HUES64 (cell line): ENCODE measurements around the gene LRBA.
"Not testable (repeated sequence)": the region's sequence is repeated elsewhere in the genome, so short reads cannot be mapped to it uniquely, and the experiment has no call there.

Experiments used
- H3K27ac ChIP-seq: 2 replicates; pipeline ENCODE4 v1.7.0; 2013; ENCODE audit warnings: low read depth, low read length, inconsistent platforms
- H3K27me3 ChIP-seq: 2 replicates; pipeline ENCODE4 v1.6.1; 2013; ENCODE audit warnings: mild to moderate bottlenecking, low read length; ENCODE audit not compliant: insufficient read depth
- H3K36me3 ChIP-seq: 2 replicates; pipeline ENCODE4 v1.6.1; 2013; ENCODE audit warnings: mild to moderate bottlenecking, low read length; ENCODE audit not compliant: insufficient read depth
- H3K4me1 ChIP-seq: 2 replicates; pipeline ENCODE4 v1.6.1; 2013; ENCODE audit warnings: mild to moderate bottlenecking, low read length, moderate library complexity; ENCODE audit not compliant: insufficient read depth
- H3K4me3 ChIP-seq: 2 replicates; pipeline ENCODE4 v1.5.1; 2013; ENCODE audit warnings: mild to moderate bottlenecking, low read length, moderate library complexity
- H3K9ac ChIP-seq: 2 replicates; pipeline ENCODE4 v1.6.1; 2013; ENCODE audit warnings: mild to moderate bottlenecking, low read depth, low read length
- H3K9me3 ChIP-seq: 2 replicates; pipeline ENCODE4 v1.6.1; 2013; ENCODE audit warnings: low read depth, low read length; ENCODE audit not compliant: insufficient read depth
- WGBS: fragments of 150-250, 120-280 bp; methylation state at CpG from one replicate; pipeline ENCODE4 v1.1.7; 2013; ENCODE audit warnings: missing lambda C conversion rate; 5-methylcytosine and 5-hydroxymethylcytosine counted together

The LRBA gene

DNA sequence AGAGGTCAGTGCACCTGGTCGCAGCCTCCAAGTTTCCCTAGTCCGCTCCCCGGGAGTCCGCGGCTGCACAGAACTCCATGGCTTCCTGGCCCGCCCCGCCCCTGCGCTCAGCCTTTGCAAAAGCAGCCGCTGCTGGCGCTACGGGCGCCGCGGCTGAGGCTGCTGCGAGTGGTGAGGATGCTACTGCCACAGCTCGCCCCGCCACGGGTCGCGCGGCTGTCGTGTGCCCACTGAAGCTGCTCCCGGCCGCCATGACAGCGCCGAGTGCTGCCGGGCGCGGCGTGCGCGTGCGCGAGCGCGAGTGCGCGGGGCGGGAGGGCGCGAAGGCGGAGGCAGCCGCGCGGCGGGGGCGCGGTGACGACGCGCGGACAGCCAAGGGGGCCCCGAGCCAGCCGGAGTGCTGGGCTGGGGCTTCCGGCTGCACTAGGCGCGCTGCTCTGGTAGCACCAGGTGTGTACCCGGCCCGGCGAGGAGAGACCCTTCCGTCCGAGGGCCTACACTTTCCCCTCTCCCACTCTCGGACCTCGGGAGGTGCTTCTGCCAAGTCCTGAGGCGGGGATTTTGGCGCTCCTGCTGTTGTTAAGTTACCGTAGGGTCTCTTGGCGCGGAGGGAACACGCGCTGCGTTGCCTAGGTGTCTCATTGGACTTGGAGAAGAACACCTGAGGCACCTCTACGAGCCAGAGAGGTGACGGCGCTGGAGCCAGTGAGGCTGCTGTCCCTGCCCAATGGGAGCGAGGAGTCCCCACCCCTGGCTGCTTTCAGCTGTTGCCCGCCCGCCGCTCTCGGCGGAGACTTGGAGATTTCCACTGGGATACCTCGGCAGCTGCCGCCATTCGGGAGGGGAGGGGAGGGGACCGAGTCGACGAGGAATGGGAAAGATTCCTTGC lies 619 bp upstream of the LRBA start:
- under 1% methylated on average over 85 of the region's 87 CpGs for WGBS
- Histone ChIP-seq H3K27ac (peak overlapping the region; percentile 98), H3K27me3 (no peaks in the 10 kb centered on the region), H3K4me1 (peaks cover 12% of the 10 kb centered on the region; the same call in 1 of the 2 replicates), H3K9me3 (no peaks in the 10 kb centered on the region), H3K9ac (peak overlapping the region; percentile 96), H3K4me3 (peak overlapping the region; percentile 89), H3K36me3 (no peaks in the 10 kb centered on the region)

DNA sequence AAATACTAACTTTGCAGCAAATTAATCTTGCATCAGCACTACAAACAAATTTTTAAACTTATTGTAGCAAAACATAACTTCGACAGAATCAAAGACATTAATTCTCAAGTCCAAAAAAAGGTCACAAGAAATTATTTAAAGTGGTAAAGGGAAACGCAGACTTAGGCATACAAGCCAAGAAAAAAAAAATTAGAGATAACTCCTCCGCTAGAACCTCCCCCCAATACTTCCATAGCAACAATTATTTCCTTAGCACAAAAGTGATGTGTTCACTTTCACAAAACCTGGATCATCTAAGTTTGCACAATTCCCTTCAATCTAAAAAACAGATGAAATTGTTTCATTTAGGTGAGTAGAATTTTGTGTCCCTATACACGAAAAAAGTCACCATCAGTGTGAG lies 1.1 kb downstream of the LRBA start:
- Histone ChIP-seq H3K9ac (peak overlapping the region; percentile 96), H3K27ac (no peak overlapping the region), H3K9me3 (no peaks in the 10 kb centered on the region), H3K36me3 (peaks cover 6% of the 10 kb centered on the region; the same call in 1 of the 2 replicates), H3K27me3 (no peaks in the 10 kb centered on the region), H3K4me3 (peak overlapping the region; percentile 89), H3K4me1 (peaks cover 12% of the 10 kb centered on the region; the same call in 1 of the 2 replicates)
- WGBS = 34% methylated on average over 3 of the region's 4 CpGs

DNA sequence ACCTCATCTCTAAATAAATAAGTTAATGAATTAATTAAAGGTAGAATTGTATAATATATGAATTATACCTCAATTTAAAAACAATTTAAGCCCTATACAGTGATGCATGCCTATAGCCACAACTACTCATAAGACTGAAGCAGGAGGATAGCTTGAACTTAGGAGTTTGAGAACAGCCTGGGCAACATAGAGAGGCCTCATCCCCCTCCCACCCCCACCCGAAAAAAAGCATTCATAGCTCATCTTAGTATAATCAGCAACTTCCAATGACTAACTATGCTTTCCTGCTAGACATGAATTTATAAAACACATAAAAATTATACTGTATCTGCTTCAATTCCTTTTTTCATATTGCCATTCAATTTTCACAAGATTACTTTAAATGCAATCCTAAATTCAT lies 1.6 kb downstream of the LRBA start:
- peak overlapping the region; percentile 96; the same call in 1 of the 2 replicates for H3K9ac ChIP-seq

DNA sequence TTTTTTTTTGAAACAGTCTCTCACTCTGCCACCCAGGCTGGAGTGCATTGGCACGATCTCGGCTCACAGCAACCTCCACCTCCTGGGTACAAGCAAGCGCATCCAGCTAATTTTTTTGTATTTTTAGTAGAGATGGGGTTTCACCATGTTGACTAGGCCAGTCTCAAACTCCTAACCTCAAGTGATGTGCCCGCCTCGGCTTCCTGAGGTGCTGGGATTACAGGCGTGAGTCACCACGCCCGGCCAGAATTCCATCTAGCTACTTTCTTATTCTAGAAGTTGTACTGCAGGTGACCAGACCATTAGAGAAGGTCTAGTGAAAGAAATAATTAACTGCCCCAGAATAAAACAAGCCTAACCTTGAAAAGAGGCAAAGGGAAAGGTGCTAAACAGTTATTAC lies 2.3 kb downstream of the LRBA start:
- no peaks in the 10 kb centered on the region for H3K9me3 ChIP-seq
- H3K9ac ChIP-seq = 0 out of 2 replicates have a peak overlapping the region, but pooled peaks have one; percentile 39
- WGBS = 41% methylated on average over 8 of the region's 8 CpGs
- H3K36me3 ChIP-seq = peaks cover 6% of the 10 kb centered on the region; the same call in 1 of the 2 replicates
- no peaks in the 10 kb centered on the region for H3K27me3 ChIP-seq
- H3K4me1 ChIP-seq = peaks cover 16% of the 10 kb centered on the region; the same call in 1 of the 2 replicates
- peak overlapping the region; percentile 89 for H3K4me3 ChIP-seq
- H3K27ac ChIP-seq = no peak overlapping the region

More for the DNA sequence above, 1.6 kb downstream of the LRBA start:
- peak overlapping the region; percentile 89 for H3K4me3 ChIP-seq
- no peaks in the 10 kb centered on the region for H3K27me3 ChIP-seq
- H3K27ac ChIP-seq = no peak overlapping the region
- peaks cover 6% of the 10 kb centered on the region; the same call in 1 of the 2 replicates for H3K36me3 ChIP-seq
- H3K4me1 ChIP-seq = peaks cover 13% of the 10 kb centered on the region; the same call in 1 of the 2 replicates
- no peaks in the 10 kb centered on the region for H3K9me3 ChIP-seq
- 11% methylated on average over 1 of the region's 1 CpG for WGBS

DNA sequence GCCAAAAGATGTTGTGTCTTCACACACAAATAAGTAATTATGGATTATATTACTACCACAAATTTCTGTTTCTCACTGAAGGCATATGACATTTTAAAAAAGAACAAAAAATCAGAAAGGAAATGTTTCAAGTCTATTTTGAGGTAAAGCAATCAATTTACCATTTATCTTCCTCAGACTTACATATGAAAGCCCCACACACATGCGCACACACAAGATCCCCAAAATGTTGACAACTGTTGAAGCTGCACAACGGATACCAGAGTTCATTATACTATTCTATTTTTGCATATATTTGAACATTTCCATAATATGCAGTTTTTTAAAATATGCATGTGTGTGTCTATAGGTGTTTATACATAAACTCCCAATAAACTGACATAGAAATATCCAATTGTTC lies 2.7 kb downstream of the LRBA start:
- H3K27me3 ChIP-seq = no peaks in the 10 kb centered on the region
- 85% methylated on average over 2 of the region's 2 CpGs for WGBS
- no peaks in the 10 kb centered on the region for H3K9me3 ChIP-seq
- H3K27ac ChIP-seq = no peak overlapping the region
- peak overlapping the region; percentile 89 for H3K4me3 ChIP-seq
- H3K36me3 ChIP-seq = peaks cover 6% of the 10 kb centered on the region; the same call in 1 of the 2 replicates
- no peak overlapping the region for H3K9ac ChIP-seq
- H3K4me1 ChIP-seq = peaks cover 16% of the 10 kb centered on the region; the same call in 1 of the 2 replicates

DNA sequence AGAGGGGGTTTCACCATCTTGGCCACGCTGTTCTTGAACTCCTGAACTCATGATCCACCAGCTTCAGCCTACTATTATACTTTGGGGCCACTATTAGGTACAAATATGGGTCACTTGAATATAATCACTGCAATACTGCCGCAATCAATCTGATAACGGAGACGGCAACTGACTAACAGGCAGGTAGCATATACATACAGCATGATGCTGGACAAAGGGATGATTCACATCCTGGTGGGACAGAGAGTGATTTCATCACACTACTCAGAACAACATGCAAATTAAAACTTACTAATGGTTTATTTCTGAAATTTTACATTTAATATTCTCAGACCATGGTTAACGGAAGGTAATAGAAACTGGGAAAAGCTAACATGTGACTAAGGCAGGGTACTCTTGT lies 10.9 kb downstream of the LRBA start:
- H3K9ac ChIP-seq = no peak overlapping the region

DNA sequence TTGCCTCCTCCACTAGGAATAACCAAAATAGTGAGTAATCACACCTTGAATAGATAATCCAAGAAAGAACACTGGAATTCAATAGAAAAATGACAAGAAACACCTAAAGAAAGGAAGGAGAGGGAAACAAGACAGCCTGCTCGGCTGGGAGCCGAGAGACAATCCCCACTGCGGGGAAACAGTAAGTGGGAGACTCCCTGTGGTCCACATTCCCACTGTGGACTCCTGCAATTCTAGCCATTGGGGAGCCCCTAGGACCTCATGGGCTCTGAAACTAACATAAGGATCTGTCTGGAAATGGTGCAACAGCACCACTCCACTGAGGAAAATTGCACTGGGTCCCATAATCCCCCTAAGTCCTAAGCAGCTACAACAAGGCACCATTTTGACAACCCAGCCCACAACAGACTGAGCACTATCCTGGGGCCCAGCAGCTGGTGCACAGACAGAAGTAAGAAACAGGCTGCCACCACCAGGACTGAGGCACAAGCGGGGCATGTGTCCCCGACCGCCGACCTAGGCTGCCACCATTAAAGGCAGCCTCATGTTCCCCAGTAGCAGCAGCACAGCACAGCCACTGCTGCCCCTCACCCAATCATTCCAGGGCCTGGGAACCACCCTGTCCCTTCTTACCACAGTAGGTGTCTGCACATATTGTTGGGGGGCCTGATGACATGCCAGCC lies 14.2 kb downstream of the LRBA start:
- WGBS = 93% methylated on average over 7 of the region's 7 CpGs
- Histone ChIP-seq H3K27me3 (no peaks in the 10 kb centered on the region), H3K4me1 (0 out of 2 replicates have a peak, but pooled peaks cover 4% of the 10 kb centered on the region), H3K36me3 (no peaks in the 10 kb centered on the region), H3K9me3 (no peaks in the 10 kb centered on the region), H3K4me3 (no peak overlapping the region), H3K27ac (peak overlapping the region; percentile 46; the same call in 1 of the 2 replicates), H3K9ac (no peak overlapping the region)

More for the DNA sequence above, 10.9 kb downstream of the LRBA start:
- H3K9me3 ChIP-seq = no peaks in the 10 kb centered on the region
- no peak overlapping the region for H3K27ac ChIP-seq
- H3K27me3 ChIP-seq = no peaks in the 10 kb centered on the region
- H3K4me3 ChIP-seq = no peak overlapping the region
- 94% methylated on average over 4 of the region's 5 CpGs for WGBS
- H3K4me1 ChIP-seq = 0 out of 2 replicates have a peak, but pooled peaks cover 8% of the 10 kb centered on the region
- H3K36me3 ChIP-seq = no peaks in the 10 kb centered on the region

DNA sequence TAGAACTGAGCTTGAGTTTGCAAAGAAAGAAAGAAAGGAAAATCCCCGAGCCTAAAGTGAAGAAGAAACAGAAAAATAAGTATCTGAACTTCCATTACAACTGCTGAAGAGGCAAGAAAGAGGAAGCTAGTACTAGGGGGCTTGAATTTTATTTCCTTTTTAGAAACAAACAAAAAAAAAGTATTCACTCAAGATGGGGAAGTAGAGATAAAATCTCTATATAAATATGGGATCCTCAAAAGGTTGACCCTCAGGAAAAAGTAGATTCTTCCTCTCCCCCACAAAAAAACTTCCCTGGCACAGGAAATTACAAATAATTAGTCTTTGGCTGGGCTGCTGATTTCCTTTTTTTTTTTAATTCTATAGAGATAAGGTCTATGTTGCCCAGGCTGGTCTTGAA lies 16.0 kb downstream of the LRBA start:
- 0 out of 2 replicates have a peak, but pooled peaks cover 10% of the 10 kb centered on the region for H3K4me1 ChIP-seq
- H3K9me3 ChIP-seq = no peaks in the 10 kb centered on the region
- no peaks in the 10 kb centered on the region for H3K27me3 ChIP-seq
- WGBS = 100% methylated on average over 1 of the region's 1 CpG
- no peak overlapping the region for H3K4me3 ChIP-seq
- no peak overlapping the region for H3K9ac ChIP-seq
- no peaks in the 10 kb centered on the region for H3K36me3 ChIP-seq
- H3K27ac ChIP-seq = no peak overlapping the region

DNA sequence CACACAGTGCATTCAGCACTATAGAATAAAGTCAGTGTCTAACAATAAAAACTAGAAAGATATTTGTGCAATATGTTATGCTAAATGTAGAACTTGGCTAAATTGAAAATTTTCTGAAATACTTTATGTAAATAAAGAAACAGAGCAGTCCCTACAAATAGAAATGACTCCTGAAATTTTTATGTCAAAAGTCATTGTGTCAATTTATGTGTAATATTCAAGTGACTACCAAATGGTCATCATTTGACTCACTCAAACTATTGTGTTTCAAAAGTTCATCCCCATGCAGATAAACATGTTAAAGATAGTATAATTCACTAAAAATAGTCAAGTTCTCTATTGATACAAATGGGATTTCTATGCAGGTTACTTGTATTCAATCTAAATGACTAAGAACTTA lies 17.9 kb downstream of the LRBA start:
- no peak overlapping the region for H3K27ac ChIP-seq
- H3K27me3 ChIP-seq = no peaks in the 10 kb centered on the region
- no peak overlapping the region for H3K4me3 ChIP-seq
- 0 out of 2 replicates have a peak, but pooled peaks cover 10% of the 10 kb centered on the region for H3K4me1 ChIP-seq
- no peak overlapping the region for H3K9ac ChIP-seq
- H3K9me3 ChIP-seq = no peaks in the 10 kb centered on the region
- H3K36me3 ChIP-seq = no peaks in the 10 kb centered on the region

DNA sequence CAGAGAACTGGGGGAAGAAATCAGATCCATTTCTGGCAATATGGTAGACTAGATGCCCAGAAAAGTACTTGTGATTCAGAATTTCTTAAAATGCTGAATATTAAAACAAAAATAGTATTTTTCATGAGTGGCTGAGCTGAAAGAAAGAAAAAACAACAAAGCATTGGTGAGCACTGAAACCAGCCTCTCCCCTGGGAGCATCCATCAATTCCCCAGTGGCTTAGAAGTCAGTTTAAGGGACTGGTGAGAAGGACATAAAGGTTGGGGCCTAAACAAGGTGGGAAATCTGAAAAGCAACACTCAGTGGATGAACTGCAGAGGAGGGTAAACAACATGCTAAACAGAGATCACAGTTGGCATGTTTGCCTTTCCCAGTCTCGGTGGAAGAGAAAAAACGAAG lies 20.4 kb downstream of the LRBA start:
- no peak overlapping the region for H3K4me3 ChIP-seq
- no peak overlapping the region for H3K27ac ChIP-seq
- 0 out of 2 replicates have a peak, but pooled peaks cover 6% of the 10 kb centered on the region for H3K4me1 ChIP-seq
- no peaks in the 10 kb centered on the region for H3K27me3 ChIP-seq
- H3K36me3 ChIP-seq = no peaks in the 10 kb centered on the region
- no peak overlapping the region for H3K9ac ChIP-seq
- H3K9me3 ChIP-seq = no peaks in the 10 kb centered on the region
- WGBS = 73% methylated on average over 2 of the region's 2 CpGs

DNA sequence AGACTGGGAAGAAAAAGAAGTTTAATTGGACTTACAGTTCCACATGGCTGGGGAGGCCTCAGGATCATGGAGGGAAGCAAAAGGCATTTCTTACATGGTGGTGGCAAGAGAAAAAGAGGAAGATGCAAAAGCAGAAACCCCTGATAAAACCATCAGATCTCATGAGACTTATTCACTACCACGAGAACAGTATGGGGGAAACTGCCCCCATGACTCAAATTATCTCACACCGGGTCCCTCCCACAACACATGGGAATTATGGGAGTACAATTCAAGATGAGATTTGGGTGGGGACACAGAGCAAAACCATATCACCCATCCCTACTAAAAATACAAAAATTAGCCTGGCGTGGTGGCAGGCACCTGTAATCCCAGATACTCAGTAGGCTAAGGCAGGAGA lies 21.5 kb downstream of the LRBA start:
- H3K36me3 ChIP-seq, H3K27ac ChIP-seq, H3K9ac ChIP-seq, H3K4me3 ChIP-seq, H3K9me3 ChIP-seq, H3K27me3 ChIP-seq, H3K4me1 ChIP-seq: not testable (repeated sequence)
- 100% methylated on average over 1 of the region's 3 CpGs for WGBS
